H1 (cell line): ENCODE measurements around the gene CCDC152. TPM values are rescaled to one million over a fixed set of nuclear protein-coding genes. Genes with fewer than 3 reads are reported as not detected.

Experiments used
- CTCF ChIA-PET: fragments of 300-600 bp; sonication (Branson Sonifier 250); formaldehyde crosslinking; loops from one replicate; lab custom pipeline; 2021; ENCODE audit not compliant: partially characterized antibody; lab: Charles Lee
- POLR2A ChIA-PET: fragments of 300-600 bp; sonication (Branson Sonifier 250); formaldehyde crosslinking; loops from one replicate; lab custom pipeline; 2021; ENCODE audit warnings: inconsistent platforms; ENCODE audit not compliant: partially characterized antibody; lab: Charles Lee
- DNase-seq, 2 experiments: peaks; one replicate each; pipeline versions ENCODE4 v3.0.0 to v3.0.0-alpha.2; 2010 to 2022; ENCODE audit warnings: low spot score in 2 of 2, low read depth in 1 of 2, mixed read lengths in 1 of 2
- FAIRE-seq: peaks from 2 replicates; lab custom pipeline; 2011; peaks lifted over from hg19 to GRCh38; lab: Jason Lieb, UNC
- H2AFZ ChIP-seq: 2 replicates; pipeline ENCODE4 v1.8.1; 2012; ENCODE audit warnings: low read length, inconsistent platforms
- H2AK5ac ChIP-seq: 2 replicates; pipeline ENCODE4 v1.6.1; 2013; ENCODE audit warnings: low read depth, low read length
- H2BK120ac ChIP-seq: replicated peaks from 2 replicates; pipeline ENCODE3; 2013; ENCODE audit warnings: low read depth, low read length, inconsistent platforms
- H2BK12ac ChIP-seq: 2 replicates; pipeline ENCODE4 v1.6.1; 2013; ENCODE audit warnings: low read depth, low read length
- H2BK15ac ChIP-seq: 2 replicates; pipeline ENCODE4 v1.6.1; 2013; ENCODE audit warnings: low read length
- H2BK20ac ChIP-seq: 2 replicates; pipeline ENCODE4 v1.6.1; 2013; ENCODE audit warnings: low read length
- H2BK5ac ChIP-seq: 2 replicates; pipeline ENCODE4 v1.6.1; 2013; ENCODE audit warnings: low read depth, low read length
- H3K14ac ChIP-seq: 2 replicates; pipeline ENCODE4 v1.6.1; 2013; ENCODE audit warnings: inconsistent platforms; ENCODE audit not compliant: insufficient read length
- H3K18ac ChIP-seq: 2 replicates; pipeline ENCODE4 v1.6.1; 2013; ENCODE audit warnings: low read length; ENCODE audit errors: extremely low read depth
- H3K23ac ChIP-seq: 2 replicates; pipeline ENCODE4 v1.6.1; 2013; ENCODE audit warnings: inconsistent platforms; ENCODE audit not compliant: insufficient read length
- H3K23me2 ChIP-seq: 2 replicates; pipeline ENCODE4 v1.6.1; 2013; ENCODE audit warnings: low read depth, low read length
- H3K27ac ChIP-seq: 2 replicates; pipeline ENCODE4 v1.6.1; 2011; ENCODE audit warnings: low read depth, low read length, inconsistent platforms
- H3K27me3 ChIP-seq, 4 experiments: replicated peaks in 1 of 4; 1 replicate in 1 of 4; 2 replicates in 3 of 4; pipeline versions ENCODE4 v1.6.1 to v1.8.1; 2011 to 2013; ENCODE audit warnings: low read length in 3 of 4, mild to moderate bottlenecking in 3 of 4, inconsistent platforms in 2 of 4, mixed read lengths in 2 of 4, moderate library complexity in 1 of 4; ENCODE audit not compliant: control insufficient read depth in 3 of 4, insufficient read depth in 3 of 4; ENCODE audit errors: extremely low read depth in 1 of 4
- H3K36me3 ChIP-seq, 4 experiments: 2 replicates each; pipeline versions ENCODE4 v1.6.1 to v1.8.1; 2011 to 2013; ENCODE audit warnings: mild to moderate bottlenecking in 4 of 4, low read length in 3 of 4, moderate library complexity in 2 of 4, control low read depth in 1 of 4, inconsistent platforms in 1 of 4; ENCODE audit not compliant: insufficient read depth in 4 of 4, control insufficient read depth in 2 of 4
- H3K4ac ChIP-seq: replicated peaks from 2 replicates; pipeline ENCODE3; 2013; ENCODE audit warnings: low read length, low read depth, mixed read lengths, inconsistent platforms; ENCODE audit not compliant: insufficient read length
- H3K4me1 ChIP-seq, 4 experiments: replicated peaks in 1 of 4; 1 replicate in 1 of 4; 2 replicates in 3 of 4; pipeline versions ENCODE4 v1.6.1 to v1.8.1; 2011 to 2013; ENCODE audit warnings: low read length in 3 of 4, inconsistent platforms in 2 of 4, mixed read lengths in 1 of 4; ENCODE audit not compliant: insufficient read depth in 4 of 4, control insufficient read depth in 3 of 4
- H3K4me2 ChIP-seq, 2 experiments: 2 replicates each; pipeline versions ENCODE4 v1.6.1 to v1.8.1; 2011 to 2013; ENCODE audit warnings: low read depth in 2 of 2, low read length in 2 of 2, control low read depth in 1 of 2, inconsistent platforms in 1 of 2, mild to moderate bottlenecking in 1 of 2; ENCODE audit not compliant: insufficient read depth in 1 of 2
- H3K4me3 ChIP-seq, 4 experiments: fragments of 200-600, 300-600 bp in 1 of 4; sonication (generic), shearing (Covaris generic), sonication (Bioruptor Twin) in 1 of 4; 2 replicates each; pipeline versions ENCODE4 v1.5.1 to v1.8.1; 2011 to 2016; ENCODE audit warnings: low read length in 4 of 4, low read depth in 3 of 4, control low read depth in 2 of 4, inconsistent platforms in 2 of 4, mild to moderate bottlenecking in 2 of 4, mixed read lengths in 1 of 4, moderate library complexity in 1 of 4; ENCODE audit not compliant: insufficient read depth in 2 of 4; ENCODE audit errors: extremely low read depth in 1 of 4
- H3K56ac ChIP-seq: replicated peaks from 2 replicates; pipeline ENCODE3; 2013; ENCODE audit warnings: low read depth, mild to moderate bottlenecking, mixed read lengths, low read length, inconsistent platforms; ENCODE audit not compliant: insufficient read length
- H3K79me1 ChIP-seq: 2 replicates; pipeline ENCODE4 v1.6.1; 2013; ENCODE audit warnings: low read depth, low read length, control low read depth
- H3K79me2 ChIP-seq, 2 experiments: 2 replicates each; pipeline versions ENCODE4 v1.6.1 to v1.8.1; 2012 to 2013; ENCODE audit warnings: low read length in 2 of 2, mild to moderate bottlenecking in 2 of 2, inconsistent platforms in 1 of 2; ENCODE audit not compliant: insufficient read depth in 2 of 2, control insufficient read depth in 1 of 2
- H3K9ac ChIP-seq, 4 experiments: replicated peaks in 1 of 4; 1 replicate in 1 of 4; 2 replicates in 3 of 4; pipeline versions ENCODE4 v1.6.1 to v1.8.1; 2011 to 2013; ENCODE audit warnings: low read depth in 3 of 4, low read length in 3 of 4, control low read depth in 2 of 4, mild to moderate bottlenecking in 2 of 4, moderate library complexity in 2 of 4, inconsistent platforms in 1 of 4; ENCODE audit errors: extremely low read depth in 1 of 4
- H3K9me3 ChIP-seq, 2 experiments: 2 replicates each; pipeline versions ENCODE4 v1.6.1 to v1.8.1; 2012 to 2013; ENCODE audit warnings: mild to moderate bottlenecking in 2 of 2, moderate library complexity in 2 of 2, control low read depth in 1 of 2, inconsistent platforms in 1 of 2, low read depth in 1 of 2, low read length in 1 of 2, mixed read lengths in 1 of 2; ENCODE audit not compliant: insufficient read depth in 2 of 2
- H4K20me1 ChIP-seq, 2 experiments: replicated peaks in 1 of 2; 2 replicates each; pipeline versions ENCODE3 to v1.8.1; 2011 to 2013; ENCODE audit warnings: inconsistent platforms in 2 of 2, low read length in 2 of 2, mild to moderate bottlenecking in 1 of 2; ENCODE audit not compliant: insufficient read depth in 2 of 2, control insufficient read depth in 1 of 2
- H4K5ac ChIP-seq: 2 replicates; pipeline ENCODE4 v1.6.1; 2013; ENCODE audit warnings: low read length, low read depth, mixed read lengths, inconsistent platforms; ENCODE audit not compliant: insufficient read length
- H4K8ac ChIP-seq: 2 replicates; pipeline ENCODE4 v1.8.0; 2013; ENCODE audit warnings: mild to moderate bottlenecking, moderate library complexity, low read length, inconsistent platforms; ENCODE audit not compliant: insufficient read depth; ENCODE audit errors: extremely low read depth
- H4K91ac ChIP-seq: replicated peaks from 2 replicates; pipeline ENCODE3; 2013; ENCODE audit warnings: low read length, mixed read lengths, inconsistent platforms; ENCODE audit not compliant: insufficient read length
- ASH2L ChIP-seq: fragments of 200-600, 300-600 bp; sonication (generic); IDR thresholded peaks from one replicate; pipeline ENCODE4 v1.7.1; 2017; ENCODE audit warnings: low read length
- CREB1 ChIP-seq: IDR thresholded peaks from 2 replicates; pipeline ENCODE4 v1.6.1; 2012; ENCODE audit warnings: inconsistent platforms
- EZH2 ChIP-seq: fragments of 200-600 bp; sonication (generic); IDR thresholded peaks from 2 replicates; pipeline ENCODE4 v1.7.1; 2012; ENCODE audit warnings: low read depth, mild to moderate bottlenecking, moderate library complexity, low read length, inconsistent platforms; ENCODE audit not compliant: severe bottlenecking
- KDM1A ChIP-seq: fragments of 200-600, 300-600 bp; sonication (generic); IDR thresholded peaks from 2 replicates; pipeline ENCODE4 v1.7.1; 2016; ENCODE audit warnings: mild to moderate bottlenecking, low read length, borderline replicate concordance
- KDM4A ChIP-seq: IDR thresholded peaks from one replicate; pipeline ENCODE4 v1.7.1; 2012; ENCODE audit warnings: low read depth, mild to moderate bottlenecking, moderate library complexity, low read length, inconsistent platforms; ENCODE audit not compliant: severe bottlenecking
- NRF1 ChIP-seq: IDR thresholded peaks from 2 replicates; pipeline ENCODE4 v1.6.1; 2011; ENCODE audit warnings: mild to moderate bottlenecking, low read depth, low read length, improper control_type of control experiment
- PHF8 ChIP-seq: fragments of 200-600 bp; sonication (generic); conservative IDR thresholded peaks from 2 replicates; pipeline ENCODE4 v1.7.1; 2012; ENCODE audit warnings: low read depth, mild to moderate bottlenecking, inconsistent platforms, low read length, moderate library complexity
- POLR2A ChIP-seq, 2 experiments: IDR thresholded peaks; 1 replicate in 1 of 2; 2 replicates in 1 of 2; pipeline ENCODE4 v1.6.1; 2011; ENCODE audit warnings: low read depth in 2 of 2, low read length in 2 of 2, mild to moderate bottlenecking in 2 of 2; ENCODE audit errors: control extremely low read depth in 1 of 2
- POU5F1 ChIP-seq: IDR thresholded peaks from 2 replicates; pipeline ENCODE4 v1.6.1; 2011; ENCODE audit warnings: low read depth, mild to moderate bottlenecking, low read length, moderate library complexity
- RBBP5 ChIP-seq: IDR thresholded peaks from 2 replicates; pipeline ENCODE4 v1.7.1; 2012; ENCODE audit warnings: low read depth, mild to moderate bottlenecking, inconsistent platforms, low read length, moderate library complexity, borderline replicate concordance
- RNF2 ChIP-seq: fragments of 200-900, 300-1000 bp; sonication (generic); IDR thresholded peaks from 2 replicates; pipeline ENCODE4 v1.7.1; 2016; ENCODE audit warnings: borderline replicate concordance, low read depth, mild to moderate bottlenecking, antibody characterized with exemption, low read length; ENCODE audit not compliant: poor library complexity, severe bottlenecking; ENCODE audit errors: missing control alignments
- SIX5 ChIP-seq: IDR thresholded peaks from 2 replicates; pipeline ENCODE4 v1.6.1; 2011; ENCODE audit warnings: mild to moderate bottlenecking, low read depth, low read length
- SP1 ChIP-seq: IDR thresholded peaks from 2 replicates; pipeline ENCODE4 v1.6.1; 2011; ENCODE audit warnings: low read depth, low read length
- SP2 ChIP-seq: IDR thresholded peaks from 2 replicates; pipeline ENCODE4 v1.6.1; 2012; ENCODE audit warnings: mild to moderate bottlenecking, low read length, inconsistent platforms
- WGBS, 2 experiments: shearing (Covaris generic) in 1 of 2; methylation state at CpG; one replicate each; pipeline versions ENCODE4 v1.1.6 to v1.1.7; 2013 to 2015; ENCODE audit warnings: low lambda C conversion rate in 2 of 2, mixed read lengths in 2 of 2, inconsistent platforms in 1 of 2, low coverage in 1 of 2, missing lambda C conversion rate in 1 of 2; ENCODE audit not compliant: insufficient replicate concordance in 2 of 2, insufficient coverage in 1 of 2, insufficient read length in 1 of 2; ENCODE audit errors: extremely low coverage in 1 of 2, missing lambda C conversion rate in 1 of 2; 5-methylcytosine and 5-hydroxymethylcytosine counted together
- polyA plus RNA-seq, 7 experiments: library from polyadenylated mRNA; depleted of rRNA in 3 of 7; stranded (reverse) in 5 of 7; unstranded in 2 of 7; fragments of >200 nt in 5 of 7; fragments of 200-250 nt in 2 of 7; gene quantifications; 1 replicate in 5 of 7; 2 replicates in 1 of 7; 4 replicates in 1 of 7; pipeline versions ENCODE4 v1.2.1 to v1.2.3, GENCODE V29; 2011 to 2013; ENCODE audit warnings: missing spikeins in 2 of 7, mixed read lengths in 2 of 7
- total RNA-seq: library from RNA; stranded (reverse); fragmentation: NEBNext Ultra II Directional; extraction: Animal tissue kit (Norgen Biotek cat#: 25700); gene quantifications from 2 replicates; pipeline ENCODE4 v1.2.1, GENCODE V29; 2021
- TF ChIP-seq, protein P1 (sequence below): IDR thresholded peaks from 2 replicates; pipeline ENCODE4 v1.6.1; 2011; ENCODE audit warnings: low read depth, mild to moderate bottlenecking, low read length; ENCODE audit not compliant: insufficient read depth

Gene CCDC152
- total and polyA plus RNA-seq, 2 of the 8 experiments (the other 6 are each of a cell fraction or from before 2014, with no cell fraction given), result 2.6 to 9.5 TPM

DNA sequence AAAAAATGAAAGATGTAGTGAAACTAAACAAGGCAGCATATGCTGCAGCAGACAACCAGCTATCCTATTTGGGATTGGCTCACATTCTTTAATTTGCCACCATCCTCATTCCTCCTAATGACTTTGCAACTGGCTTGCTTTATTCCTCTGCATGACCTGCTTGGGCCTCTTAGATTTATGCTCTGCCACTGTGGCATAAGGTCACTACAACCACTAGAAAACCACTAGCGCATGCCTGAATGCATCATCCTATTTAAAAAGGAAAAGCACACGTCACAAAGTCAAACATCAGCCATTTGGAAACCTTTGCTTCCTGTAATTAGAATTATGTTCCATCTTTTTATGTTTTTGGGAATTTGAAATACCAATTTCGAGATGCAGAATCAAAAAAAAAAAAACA lies 40.8 kb upstream of the CCDC152 start:
- H3K4ac ChIP-seq, result no peak overlapping the region
- no peak overlapping the region for H4K8ac ChIP-seq
- no peaks in the 10 kb centered on the region for H3K79me2 ChIP-seq
- no peaks in the 10 kb centered on the region for H3K23me2 ChIP-seq
- no peak overlapping the region for H3K4me3 ChIP-seq
- H2BK5ac ChIP-seq, result no peak overlapping the region
- no peaks in the 10 kb centered on the region for H3K36me3 ChIP-seq
- POLR2A ChIA-PET, result no interaction called here
- no peak overlapping the region for H3K14ac ChIP-seq
- H3K23ac ChIP-seq, result no peak overlapping the region
- FAIRE-seq, result no peak
- H2BK120ac ChIP-seq, result no peak overlapping the region
- no peak overlapping the region for H3K18ac ChIP-seq
- CTCF ChIA-PET, result no interaction called here
- 95% methylated on average over 3 of the region's 3 CpGs; no CpG with 5 or more reads in 1 of the 2 experiments for WGBS, 2 experiments
- no peak overlapping the region for H3K9ac ChIP-seq
- no peaks in the 10 kb centered on the region for H3K9me3 ChIP-seq
- H4K5ac ChIP-seq, result no peak overlapping the region
- H4K20me1 ChIP-seq, result no peaks in the 10 kb centered on the region
- H3K4me1 ChIP-seq, result no peaks in the 10 kb centered on the region
- H3K79me1 ChIP-seq, result no peaks in the 10 kb centered on the region
- no peak overlapping the region for H2AFZ ChIP-seq
- H2BK12ac ChIP-seq, result no peak overlapping the region
- no peak for DNase-seq
- H3K27ac ChIP-seq, result no peak overlapping the region
- no peak overlapping the region for H3K4me2 ChIP-seq
- no peak overlapping the region for H2AK5ac ChIP-seq
- no peak overlapping the region for H2BK20ac ChIP-seq
- no peaks in the 10 kb centered on the region for H3K27me3 ChIP-seq
- H3K56ac ChIP-seq, result no peak overlapping the region
- H4K91ac ChIP-seq, result no peak overlapping the region
- no peak overlapping the region for H2BK15ac ChIP-seq
- TF ChIP-seq POLR2A (IDR thresholded peaks at IDR 0.05; ENCODE audit: control extremely low read depth in 1 of 2, low read depth in 2 of 2, low read length in 2 of 2) (no peak), KDM1A (no peak), PHF8 (no peak), RBBP5 (no peak), KDM4A (no peak), RNF2 (no peak), ASH2L (no peak), EZH2 (no peak), NRF1 (no peak), SP2 (no peak), CREB1 (no peak), SP1 (no peak), SIX5 (no peak), POU5F1 (no peak)
- TF ChIP-seq, protein P1, sequence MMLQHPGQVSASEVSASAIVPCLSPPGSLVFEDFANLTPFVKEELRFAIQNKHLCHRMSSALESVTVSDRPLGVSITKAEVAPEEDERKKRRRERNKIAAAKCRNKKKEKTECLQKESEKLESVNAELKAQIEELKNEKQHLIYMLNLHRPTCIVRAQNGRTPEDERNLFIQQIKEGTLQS, result no peak
